GM04503 (cell line): Measurements from ENCODE around the gene RBM24.
"Not testable (repeated sequence)": the region's sequence is repeated elsewhere in the genome, so short reads cannot be mapped to it uniquely, and the experiment has no call there.

Source experiments
- DNase-seq: peaks from one replicate; pipeline ENCODE4 v3.0.0-alpha.2; 2012; ENCODE audit warnings: low read depth

The RBM24 gene

GRCh38 chr6:17291778-17292177 is 10.6 kb downstream of the RBM24 start:
- no peak for DNase-seq

- DNase-seq = no peak
These were observed 11.5 kb downstream of the RBM24 start for GRCh38 chr6:17292600-17293133.

GRCh38 chr6:17293395-17293794 is 12.2 kb downstream of the RBM24 start:
- DNase-seq = no peak

- DNase-seq = no peak
These were observed 16.3 kb downstream of the RBM24 start for GRCh38 chr6:17297271-17298080.

DNA sequence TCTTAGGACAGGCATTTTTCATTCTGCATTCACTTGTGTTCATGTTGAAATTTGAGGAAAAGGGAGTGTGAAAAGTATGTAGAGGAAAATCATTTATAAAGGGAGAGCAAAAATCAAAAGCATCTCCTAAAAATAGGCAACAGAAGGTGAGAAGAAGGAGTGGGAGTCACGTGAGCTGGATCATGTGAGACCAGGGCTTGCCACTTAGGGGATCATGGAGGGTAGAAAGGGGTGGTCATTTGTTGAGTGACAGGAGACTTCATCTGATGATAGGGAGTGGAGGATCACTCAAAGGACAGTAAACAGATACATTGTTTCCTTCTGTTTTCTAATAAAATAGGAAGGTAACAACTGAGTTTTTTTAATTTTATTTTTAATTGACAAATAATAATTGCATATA is 17.1 kb downstream of the RBM24 start:
- DNase-seq = no peak

GRCh38 chr6:17299222-17299621 is 18.1 kb downstream of the RBM24 start:
- no peak for DNase-seq

DNA sequence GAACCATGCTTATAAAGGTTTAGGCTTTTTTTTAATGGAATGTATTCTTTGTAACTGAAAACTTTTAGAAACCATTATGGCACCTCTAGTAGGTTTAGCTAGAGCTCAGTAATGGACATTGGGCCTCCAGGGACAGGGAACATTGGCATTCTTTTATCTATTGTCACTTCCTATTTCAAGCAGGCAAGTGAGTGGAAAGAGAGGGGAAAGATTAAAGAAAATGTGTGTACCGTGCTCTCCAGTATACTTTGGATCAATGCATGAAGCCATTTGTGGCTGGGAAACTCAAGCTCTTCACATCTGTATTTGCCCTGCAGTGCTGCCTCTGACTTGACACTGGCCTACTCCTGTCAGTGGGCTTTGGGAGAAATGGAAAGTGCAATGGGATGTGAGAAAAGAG is 18.6 kb downstream of the RBM24 start:
- no peak for DNase-seq

DNA sequence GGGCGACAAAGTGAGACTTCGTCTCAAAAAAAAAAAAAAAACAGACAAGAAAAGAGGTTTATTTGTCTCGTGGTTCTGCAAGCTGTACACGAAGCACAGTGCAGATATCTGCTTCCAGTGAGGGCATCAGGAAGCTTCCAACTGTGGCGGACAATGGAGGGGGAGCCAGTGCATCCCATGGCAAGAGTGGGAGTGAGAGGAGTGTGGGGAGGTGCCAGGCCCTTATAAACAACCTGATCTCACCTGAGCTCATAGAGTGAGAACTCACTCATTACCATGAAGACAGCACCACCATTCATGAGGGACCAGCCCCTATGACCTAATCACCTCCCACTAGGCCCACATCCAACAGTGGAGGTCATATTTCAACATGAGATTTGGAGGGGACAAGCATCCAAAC is 19.5 kb downstream of the RBM24 start:
- no peak for DNase-seq

DNA sequence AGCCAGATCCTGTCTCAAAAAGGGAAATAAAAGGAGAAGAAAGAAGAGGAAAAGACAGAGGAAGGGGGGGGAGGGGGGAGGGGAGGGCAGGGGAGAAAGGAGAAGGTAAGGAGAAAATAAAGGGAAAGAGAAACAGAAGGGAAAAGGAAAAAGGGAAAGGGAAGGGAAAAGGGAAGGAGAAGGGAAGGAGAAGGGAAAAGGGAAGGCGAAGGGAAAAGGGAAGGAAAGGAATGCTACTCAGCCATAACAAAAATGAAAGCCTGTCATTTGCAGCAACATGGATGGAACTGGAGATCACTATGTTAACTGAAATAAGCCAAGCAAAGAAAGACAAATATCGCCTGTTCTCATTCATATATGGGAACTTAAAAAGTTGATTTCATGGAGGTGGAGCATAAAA is 22.3 kb downstream of the RBM24 start:
- no peak for DNase-seq

GRCh38 chr6:17305219-17306001 is 24.2 kb downstream of the RBM24 start:
- no peak for DNase-seq

DNA sequence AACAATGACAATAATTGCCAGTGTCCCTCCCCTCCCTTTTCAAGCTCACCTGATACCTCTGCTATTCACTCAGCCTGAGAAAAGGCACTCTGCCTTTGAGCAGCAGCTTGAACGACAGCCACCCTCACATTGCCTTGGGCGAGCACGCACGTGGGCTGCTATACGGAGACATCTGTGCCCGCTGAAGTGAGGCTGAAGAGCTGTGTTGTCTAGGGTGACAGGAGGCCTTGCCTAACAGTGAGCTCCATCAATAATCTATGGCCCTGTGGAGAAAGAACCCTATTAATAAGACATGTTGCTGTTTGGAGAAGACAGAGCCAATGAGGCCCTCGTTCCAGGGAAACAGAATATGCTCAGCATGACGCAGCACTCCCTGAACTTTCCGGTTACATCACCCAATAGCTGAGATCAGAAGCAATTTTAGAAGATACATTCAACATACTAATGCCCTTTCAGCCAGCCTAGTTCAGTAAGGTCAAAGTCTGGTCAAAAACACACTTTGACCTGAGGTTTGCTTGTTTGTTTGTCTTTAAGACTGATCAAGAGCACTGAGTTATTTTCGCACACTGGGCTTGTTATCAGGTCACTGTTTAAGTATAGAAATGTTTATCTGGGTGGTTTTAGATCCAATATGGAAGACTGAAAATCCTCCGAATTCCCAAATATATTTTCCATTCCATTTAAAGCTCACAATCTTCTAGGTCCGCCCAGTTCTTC is 30.6 kb downstream of the RBM24 start:
- no peak for DNase-seq

DNA sequence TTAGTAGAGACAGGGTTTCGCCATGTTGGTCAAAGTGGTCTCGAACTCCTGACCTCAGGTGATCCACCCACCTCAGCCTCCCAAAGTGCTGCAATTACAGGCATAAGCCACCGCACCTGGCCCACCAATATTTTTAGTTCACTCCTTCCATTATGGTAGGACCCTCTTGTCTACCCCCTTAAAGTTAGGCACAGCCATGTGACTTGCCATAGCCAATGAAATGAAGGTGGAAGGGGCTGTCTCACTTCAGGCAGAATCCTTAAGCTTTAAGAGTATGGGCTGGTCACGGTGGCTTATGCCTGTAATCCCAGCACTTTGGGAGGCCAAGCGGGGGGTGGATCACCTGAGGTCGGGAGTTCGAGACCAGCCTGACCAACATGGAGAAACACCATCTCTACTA is 32.1 kb downstream of the RBM24 start:
- DNase-seq = not testable (repeated sequence)

DNA sequence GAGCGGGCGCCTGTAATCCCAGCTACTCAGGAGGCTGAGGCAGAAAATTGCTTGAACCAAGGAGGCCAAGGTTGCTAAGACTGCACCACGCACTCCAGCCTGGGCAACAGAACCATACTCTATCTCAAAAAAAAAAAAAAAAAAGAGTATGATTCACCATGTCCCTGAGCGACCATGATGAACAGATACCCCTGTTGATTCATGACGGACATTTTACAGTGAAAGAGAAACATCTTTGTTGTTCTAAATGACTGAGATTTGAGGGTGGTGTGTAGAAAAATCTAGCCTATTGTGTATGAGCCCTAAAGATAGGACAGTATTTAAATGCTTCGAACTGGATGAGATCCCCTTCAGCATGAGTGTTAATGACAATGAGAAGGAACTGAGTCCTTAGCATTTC is 32.8 kb downstream of the RBM24 start:
- DNase-seq = no peak

DNA sequence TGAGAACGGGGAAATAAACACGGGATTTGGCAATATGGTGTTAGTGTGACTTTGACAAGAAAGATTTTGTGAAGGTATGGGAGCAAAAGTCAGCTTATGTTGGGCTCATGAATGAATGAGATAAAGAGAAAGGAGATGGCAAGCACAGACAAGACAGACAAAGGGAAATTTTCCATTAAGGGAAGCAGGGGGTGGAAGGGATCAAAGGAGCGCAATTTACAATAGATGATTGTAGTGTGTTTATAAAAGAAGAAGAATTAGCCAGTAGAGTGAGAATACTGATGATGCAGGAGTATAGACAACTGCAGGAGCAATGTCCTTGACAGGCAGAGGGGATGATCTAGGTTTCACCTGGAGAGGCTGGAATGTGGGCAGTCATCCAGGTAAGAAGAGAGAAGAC is 34.1 kb downstream of the RBM24 start:
- DNase-seq = no peak

GRCh38 chr6:17318435-17319165 is 37.4 kb downstream of the RBM24 start:
- DNase-seq = no peak

- not testable (repeated sequence) for DNase-seq
These were observed 39.1 kb downstream of the RBM24 start for GRCh38 chr6:17320266-17320665.

GRCh38 chr6:17331238-17331637 is 50.1 kb downstream of the RBM24 start:
- no peak for DNase-seq

- DNase-seq = no peak
These were observed 53.1 kb downstream of the RBM24 start for GRCh38 chr6:17334265-17334664.

GRCh38 chr6:17336425-17336824 is 55.3 kb downstream of the RBM24 start:
- no peak for DNase-seq

GRCh38 chr6:17339308-17339670 is 58.1 kb downstream of the RBM24 start:
- DNase-seq = no peak

DNA sequence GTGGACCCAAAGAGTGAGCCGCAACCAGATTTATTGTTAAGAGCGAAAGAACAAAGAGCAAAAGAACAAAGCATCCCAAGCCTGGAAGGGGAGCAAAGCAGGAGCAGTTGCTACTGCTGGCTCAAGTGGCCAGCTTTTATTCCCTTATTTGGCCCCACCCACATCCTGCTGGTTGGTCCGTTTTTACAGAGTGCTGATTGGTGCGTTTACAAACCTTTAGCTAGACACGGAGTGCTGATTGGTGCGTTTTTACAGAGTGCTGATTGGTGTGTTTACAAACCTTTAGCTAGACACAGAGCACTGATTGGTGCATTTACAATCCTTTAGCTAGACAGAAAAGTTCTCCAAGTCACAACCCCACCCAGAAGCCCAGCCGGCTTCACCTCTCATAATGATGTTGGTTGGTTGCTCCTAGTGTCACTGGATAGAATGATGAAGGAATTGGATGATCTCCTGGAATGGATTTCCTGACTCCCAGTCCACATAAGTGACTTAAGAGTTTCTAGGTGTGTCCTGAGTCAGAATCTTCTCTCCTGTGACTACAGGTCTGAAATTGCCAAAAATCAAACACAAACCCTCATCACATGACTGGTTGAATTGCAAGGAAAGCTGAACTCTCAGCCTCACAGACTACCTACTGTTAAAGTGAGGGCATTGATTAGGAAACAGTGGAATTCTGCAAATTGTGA is 60.1 kb downstream of the RBM24 start:
- DNase-seq = no peak
